HG02973 (cell line): ENCODE measurements around the gene FMOD.
"Not testable (repeated sequence)": the region's sequence is repeated elsewhere in the genome, so short reads cannot be mapped to it uniquely, and the experiment has no call there.

Experiments
- ATAC-seq: cut with Tn5 transposase; IDR thresholded peaks from one replicate; pipeline ENCODE4 v1.9.1; 2021; ENCODE audit warnings: moderate library complexity; ENCODE audit not compliant: unreplicated experiment

Gene FMOD

DNA sequence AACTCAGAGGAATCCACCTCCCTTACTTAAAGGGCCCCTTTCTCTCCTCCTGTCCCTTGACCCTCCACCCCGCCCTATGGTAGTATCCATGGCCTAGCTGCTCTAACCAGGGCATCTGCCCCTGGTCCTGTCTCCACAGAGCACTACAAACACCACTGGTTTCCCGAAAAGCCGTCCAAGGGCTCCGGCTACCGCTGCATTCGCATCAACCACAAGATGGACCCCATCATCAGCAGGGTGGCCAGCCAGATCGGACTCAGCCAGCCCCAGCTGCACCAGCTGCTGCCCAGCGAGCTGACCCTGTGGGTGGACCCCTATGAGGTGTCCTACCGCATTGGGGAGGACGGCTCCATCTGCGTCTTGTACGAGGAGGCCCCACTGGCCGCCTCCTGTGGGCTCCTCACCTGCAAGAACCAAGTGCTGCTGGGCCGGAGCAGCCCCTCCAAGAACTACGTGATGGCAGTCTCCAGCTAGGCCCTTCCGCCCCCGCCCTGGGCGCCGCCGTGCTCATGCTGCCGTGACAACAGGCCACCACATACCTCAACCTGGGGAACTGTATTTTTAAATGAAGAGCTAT, 43.9 kb downstream of the FMOD start:
- no peak for ATAC-seq

GRCh38 chr1:203306089-203306964, 44.6 kb downstream of the FMOD start:
- no peak for ATAC-seq

GRCh38 chr1:203305809-203306088, 45.2 kb downstream of the FMOD start:
- peak; percentile 4 for ATAC-seq

- peak; percentile 64 for ATAC-seq
These were observed 45.8 kb downstream of the FMOD start, which contains the start of gene BTG2 for GRCh38 chr1:203304919-203305808. BTG2 (plus strand) TSS chr1:203305519; CDS start chr1:203305607, 88 bp downstream.

DNA sequence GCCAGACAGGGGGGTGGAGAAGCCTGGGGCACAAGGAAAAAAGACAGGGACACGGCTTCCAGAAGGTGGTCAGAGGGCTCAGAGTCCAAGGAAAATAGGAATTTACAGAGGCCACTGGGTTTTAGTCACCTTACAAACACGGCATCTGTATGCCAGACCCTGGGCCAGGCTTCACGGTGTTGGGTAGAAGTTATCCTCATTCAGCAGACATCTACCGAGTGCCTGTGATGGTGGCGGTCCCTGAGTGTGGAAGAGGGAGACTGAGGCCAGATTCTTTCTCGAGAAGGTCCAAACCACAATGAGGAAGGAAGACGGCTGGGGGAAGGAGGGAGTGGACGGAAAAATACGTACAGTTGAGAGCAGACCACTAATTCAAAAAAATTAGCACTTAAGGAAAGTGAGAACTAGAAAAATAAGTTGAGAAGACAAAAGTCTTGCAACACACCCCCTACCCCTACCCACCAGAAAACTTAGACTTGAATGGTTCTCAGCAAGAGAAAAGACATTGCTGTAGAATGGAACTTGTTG, 46.5 kb downstream of the FMOD start:
- no peak for ATAC-seq

- no peak for ATAC-seq
These were observed 48.0 kb downstream of the FMOD start for GRCh38 chr1:203302894-203303293.

DNA sequence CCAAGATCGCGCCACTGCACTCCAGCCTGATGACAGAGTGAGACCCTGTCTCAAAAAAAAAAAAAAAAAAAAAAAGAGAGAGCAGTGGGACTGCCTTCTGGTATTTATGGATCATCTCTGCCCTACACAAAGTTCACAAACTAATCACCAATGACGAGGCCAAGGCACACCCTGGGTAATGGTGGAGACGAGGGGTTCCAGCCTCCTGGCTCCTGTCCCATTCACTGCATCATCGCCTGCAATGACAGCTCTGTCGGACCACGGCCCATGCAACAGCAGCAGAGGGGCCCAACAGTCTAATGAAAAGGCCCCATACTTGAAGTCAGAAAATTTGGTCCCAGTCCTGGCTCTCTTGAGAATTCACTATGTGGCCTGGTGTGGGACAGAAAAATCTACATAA, 48.5 kb downstream of the FMOD start:
- ATAC-seq: no peak

DNA sequence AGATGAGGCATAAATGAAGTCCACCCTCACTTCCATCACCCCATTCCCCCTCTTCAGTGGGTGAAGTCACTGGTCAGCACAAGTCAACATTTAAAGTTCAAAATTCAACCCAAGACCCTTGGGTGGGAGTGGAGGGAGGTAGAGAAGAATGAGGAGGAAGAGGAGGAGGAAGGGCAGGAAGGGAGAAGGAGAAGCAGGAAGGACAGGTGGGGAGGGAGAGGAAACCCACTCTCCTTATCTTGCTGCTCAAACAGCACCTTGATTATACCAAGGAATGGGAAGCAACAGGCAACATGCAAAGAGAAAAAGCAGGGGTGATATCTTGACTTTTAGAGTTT, 49.6 kb downstream of the FMOD start:
- no peak for ATAC-seq

GRCh38 chr1:203300441-203301330, 50.2 kb downstream of the FMOD start:
- ATAC-seq: no peak

DNA sequence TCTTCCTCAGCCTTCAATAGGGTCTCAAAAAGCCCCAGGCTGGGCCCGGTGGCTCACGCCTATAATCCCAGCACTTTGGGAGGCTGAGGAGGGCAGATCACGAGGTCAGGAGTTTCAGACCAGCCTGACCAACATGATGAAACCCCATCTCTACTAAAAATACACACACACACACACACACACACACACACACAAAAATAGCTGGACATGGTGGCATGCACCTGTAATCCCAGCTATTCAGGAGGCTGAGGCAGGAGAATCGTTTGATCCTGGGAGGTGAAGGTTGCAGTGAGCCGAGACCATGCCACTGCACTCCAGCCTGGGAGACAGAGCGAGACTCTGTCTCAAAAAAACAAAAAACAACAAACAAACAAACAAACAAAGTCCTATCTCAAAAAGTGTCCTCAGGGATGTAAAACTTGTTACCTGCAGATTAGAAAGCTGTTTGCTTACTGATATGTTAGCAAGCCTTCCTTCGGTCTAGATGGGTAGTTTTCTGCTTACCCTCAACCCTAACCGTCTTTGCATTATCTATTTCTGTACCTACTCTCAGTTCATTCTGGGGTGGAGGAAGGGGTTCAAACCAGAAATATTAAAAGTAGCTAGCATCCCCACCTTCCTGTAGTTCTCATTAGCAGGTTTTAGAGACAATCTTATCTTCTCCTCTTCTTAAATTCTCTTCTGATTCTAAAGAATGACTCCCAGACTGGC, 51.0 kb downstream of the FMOD start:
- ATAC-seq: not testable (repeated sequence)

- no peak for ATAC-seq
These were observed 51.8 kb downstream of the FMOD start for GRCh38 chr1:203299169-203299568.

DNA sequence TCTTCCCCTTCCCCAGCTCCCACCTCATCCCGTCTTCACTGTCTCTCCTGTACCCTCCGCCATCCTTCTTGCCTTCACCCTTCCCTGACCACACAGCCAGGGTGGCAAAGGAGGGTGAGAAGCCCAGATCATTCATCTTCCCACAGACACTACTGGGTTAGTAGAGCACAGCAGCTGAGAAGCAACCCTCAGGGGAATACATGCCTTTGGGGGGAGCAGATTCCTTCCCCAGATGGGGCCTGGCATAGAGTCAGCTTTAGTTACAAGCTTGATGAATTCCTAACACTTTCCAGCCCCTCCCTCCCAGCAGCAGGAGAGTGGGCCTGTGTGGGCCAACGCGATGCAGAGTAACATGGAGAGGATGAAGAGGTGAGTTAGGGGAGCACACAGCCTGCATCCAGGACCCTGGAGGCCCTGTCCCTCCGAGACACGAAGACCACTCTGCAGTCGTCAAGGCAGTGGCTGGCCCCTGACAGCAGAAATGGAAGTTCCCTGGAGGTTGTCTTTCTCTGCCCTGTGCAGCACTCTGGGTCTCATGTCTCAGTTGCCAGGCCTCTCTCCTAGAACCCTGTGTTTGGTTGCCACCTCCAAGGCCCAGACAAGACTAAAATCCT, 54.4 kb downstream of the FMOD start:
- no peak for ATAC-seq

DNA sequence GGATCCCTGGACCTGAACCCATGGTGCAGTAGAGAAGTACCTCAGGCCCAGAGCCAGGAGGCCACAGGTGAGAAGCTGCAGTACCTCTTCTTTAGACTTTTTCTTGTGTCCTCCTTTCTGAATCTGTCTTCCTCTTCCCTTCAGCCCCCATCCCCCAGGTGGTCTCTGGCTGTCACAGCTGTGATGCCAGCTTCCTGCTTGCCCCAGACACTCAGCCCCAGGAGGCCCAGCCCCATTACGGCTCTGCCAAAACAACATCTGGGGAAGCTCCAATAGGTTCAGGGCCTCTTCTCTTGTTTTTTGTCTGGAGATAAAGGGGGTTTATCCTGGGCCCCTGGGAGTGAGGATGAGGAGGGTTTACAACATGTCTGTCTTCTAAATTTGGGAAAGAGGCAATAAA, 55.1 kb downstream of the FMOD start:
- no peak for ATAC-seq

- ATAC-seq: no peak
These were observed 59.5 kb downstream of the FMOD start for GRCh38 chr1:203291201-203292096.
